Tongue (tissue), 2 donors: ENCODE results near the gene KLF2. TPM values are rescaled to one million over a fixed set of nuclear protein-coding genes. Genes with fewer than 3 reads are reported as not detected.
"Not testable (repeated sequence)": the region's sequence is repeated elsewhere in the genome, so short reads cannot be mapped to it uniquely, and the experiment has no call there.

Experiments
- DNase-seq: peaks from one replicate; pipeline ENCODE4 v3.0.0-alpha.2; 2015
- total RNA-seq: library from RNA; depleted of rRNA; stranded (reverse); fragments of >200 nt; gene quantifications from one replicate; pipeline ENCODE4 v1.2.3, GENCODE V29; 2014

Gene KLF2
- 14.2 TPM for total RNA-seq

DNA sequence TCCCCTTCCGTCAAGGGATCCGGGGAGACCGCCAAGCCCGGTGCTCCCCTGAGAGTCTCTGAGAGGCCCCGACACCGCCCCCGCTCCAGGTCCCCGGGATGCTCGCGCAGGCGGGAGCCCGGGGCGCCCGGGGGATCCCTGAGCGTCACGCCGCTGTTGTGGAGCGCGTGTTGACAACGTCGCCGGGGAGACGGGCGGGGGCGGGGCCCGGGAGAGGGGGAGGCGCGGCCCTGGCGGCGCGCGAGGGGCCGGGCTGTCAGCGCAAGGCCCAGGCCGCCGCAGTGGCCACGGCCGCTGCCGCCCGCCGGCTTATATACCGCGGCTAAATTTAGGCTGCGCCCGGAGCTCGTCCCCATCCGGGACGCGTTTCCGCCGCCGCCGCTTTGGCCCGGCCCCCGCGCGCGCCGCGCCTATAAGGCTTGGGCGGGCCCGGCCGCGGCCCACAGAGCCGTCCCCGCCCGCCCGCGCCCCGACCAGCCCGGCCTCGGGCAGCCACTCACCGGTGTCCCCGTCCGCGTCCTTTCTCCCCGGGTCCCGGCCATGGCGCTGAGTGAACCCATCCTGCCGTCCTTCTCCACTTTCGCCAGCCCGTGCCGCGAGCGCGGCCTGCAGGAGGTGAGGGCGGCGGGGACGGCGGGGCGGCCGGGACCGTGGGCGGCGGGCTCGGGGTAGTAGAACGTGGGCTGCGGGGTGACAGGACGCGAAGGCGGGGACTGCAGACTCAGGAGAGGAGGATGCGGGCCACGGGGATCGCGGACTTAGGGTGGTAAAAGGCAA lies at the start of gene KLF2:
KLF2 (plus strand) TSS at position 443 of the 777 bp plus-strand sequence; CDS start at position 541, 98 bp downstream.
- DNase-seq, result peak; percentile 96

DNA sequence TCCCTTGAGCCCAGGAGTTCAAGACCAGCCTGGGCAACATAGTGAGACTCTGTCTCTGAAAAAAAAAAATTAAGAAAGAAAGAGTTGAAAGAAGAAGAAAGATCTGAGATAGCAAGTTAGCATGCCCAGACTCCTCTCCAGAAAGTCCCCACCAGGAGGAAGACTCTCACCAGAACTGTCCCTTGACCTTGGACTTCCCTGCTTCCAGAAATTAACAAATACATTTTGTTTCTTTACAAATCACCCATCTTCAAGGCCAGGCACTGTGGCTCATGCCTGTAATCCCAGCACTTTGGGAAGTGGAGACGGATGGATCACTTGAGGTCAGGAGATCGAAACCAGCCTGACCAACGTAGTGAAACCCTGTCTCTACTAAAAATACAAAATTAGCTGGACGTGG lies 44.3 kb upstream of the KLF2 start:
- no peak for DNase-seq

DNA sequence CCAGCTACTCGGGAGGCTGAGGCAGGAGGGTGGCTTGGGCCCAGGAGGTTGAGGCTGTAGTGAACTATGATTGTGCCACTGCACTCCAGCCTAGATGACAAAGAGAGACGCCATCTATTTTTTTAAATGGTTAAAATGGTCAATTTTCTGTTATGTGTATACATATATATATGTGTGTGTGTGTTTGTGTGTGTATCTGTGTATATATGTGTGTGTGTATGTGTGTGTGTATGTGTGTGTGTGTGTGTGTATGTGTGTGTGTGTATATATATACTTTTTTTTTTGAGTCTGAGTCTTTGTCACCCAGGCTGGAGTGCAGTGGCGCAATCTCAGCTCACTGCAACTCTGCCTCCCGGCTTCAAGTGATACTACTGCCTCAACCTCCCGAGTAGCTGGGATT lies 42.9 kb upstream of the KLF2 start:
- no peak for DNase-seq

GRCh38 chr19:16283210-16284061 lies 41.2 kb upstream of the KLF2 start:
- peak; percentile 96 for DNase-seq

DNA sequence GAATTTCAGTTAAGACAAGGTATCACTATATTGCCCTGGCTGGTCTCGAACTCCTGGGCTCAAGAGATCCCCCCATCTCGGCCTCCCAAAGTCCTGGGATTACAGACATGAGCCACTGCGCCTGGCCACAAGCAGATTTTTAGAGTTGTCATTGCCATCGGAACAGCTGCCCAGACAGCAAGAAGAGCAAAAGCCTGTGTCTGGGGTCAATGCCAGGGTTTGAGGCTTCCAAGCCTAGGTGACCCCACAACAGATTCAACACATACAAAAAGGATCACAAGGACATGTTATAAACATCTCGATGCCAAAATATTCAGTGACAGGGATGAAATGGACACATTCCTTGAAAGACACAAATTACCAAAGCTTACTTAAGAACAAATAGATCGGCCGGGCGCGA lies 40.1 kb upstream of the KLF2 start:
- DNase-seq, result peak; percentile 26

GRCh38 chr19:16285079-16285478 lies 39.5 kb upstream of the KLF2 start:
- not testable (repeated sequence) for DNase-seq

GRCh38 chr19:16285769-16286498 lies 38.7 kb upstream of the KLF2 start:
- DNase-seq, result peak; percentile 79

DNA sequence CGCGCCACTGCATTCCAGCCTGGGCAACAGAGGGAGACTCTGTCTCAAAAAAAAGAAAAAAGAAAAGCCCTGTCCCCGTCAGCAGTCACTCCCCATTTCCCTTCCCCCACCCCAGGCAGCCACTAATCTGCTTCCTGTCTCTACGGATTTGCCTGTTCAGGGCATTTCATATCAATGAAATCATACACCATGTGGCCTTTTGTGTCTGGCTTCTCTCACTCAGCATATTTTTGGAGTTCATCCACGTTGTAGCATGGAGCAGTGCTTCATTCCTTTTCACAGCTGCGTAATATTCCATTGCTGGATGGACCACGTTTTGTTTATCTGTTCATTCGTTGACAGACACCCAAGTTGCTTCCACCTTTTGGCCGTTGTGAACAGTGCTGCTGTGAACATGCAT lies 36.1 kb upstream of the KLF2 start:
- DNase-seq, result no peak

GRCh38 chr19:16289594-16289993 lies 35.0 kb upstream of the KLF2 start:
- DNase-seq, result no peak

DNA sequence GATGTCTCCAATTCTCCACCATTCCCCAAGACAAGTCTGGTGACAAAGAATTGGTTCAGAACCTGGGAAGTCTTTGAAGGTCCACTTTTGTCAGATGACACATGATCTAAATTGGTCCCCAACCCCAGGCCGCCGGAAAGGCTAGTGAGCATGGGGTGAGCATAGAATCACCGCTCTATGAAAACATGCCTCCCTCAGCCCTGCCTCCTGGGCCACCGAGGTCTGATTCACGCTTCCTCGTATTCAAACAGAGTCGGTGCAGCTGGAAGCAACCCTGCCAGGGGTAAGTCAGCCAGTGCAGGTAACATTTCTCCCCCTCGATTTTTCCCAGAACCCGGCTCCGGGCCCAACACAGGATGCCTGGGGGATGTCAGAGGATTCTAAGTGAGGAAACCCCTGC lies 33.9 kb upstream of the KLF2 start:
- DNase-seq, result no peak

GRCh38 chr19:16293118-16294091 lies 31.2 kb upstream of the KLF2 start:
- DNase-seq, result peak; percentile 97

DNA sequence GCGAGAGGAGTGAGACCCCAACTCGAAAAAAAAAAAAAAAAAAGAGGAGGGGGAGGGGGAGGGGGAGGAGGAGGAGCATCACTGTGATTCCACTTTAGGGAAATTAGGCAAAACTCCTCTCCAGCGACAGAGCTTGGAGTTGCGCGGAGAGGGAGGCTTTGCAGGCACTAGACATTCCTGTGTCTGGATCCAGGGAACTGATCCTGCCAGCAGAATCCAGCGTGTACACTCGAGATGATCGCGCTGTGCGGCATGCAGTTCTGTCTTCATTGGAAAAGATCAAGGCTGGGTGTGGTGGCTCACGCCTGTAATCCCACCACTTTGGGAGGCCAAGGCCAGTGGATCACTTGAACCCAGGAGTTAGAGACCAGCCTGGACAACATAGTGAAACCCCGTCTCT lies 29.6 kb upstream of the KLF2 start:
- DNase-seq, result peak; percentile 65

DNA sequence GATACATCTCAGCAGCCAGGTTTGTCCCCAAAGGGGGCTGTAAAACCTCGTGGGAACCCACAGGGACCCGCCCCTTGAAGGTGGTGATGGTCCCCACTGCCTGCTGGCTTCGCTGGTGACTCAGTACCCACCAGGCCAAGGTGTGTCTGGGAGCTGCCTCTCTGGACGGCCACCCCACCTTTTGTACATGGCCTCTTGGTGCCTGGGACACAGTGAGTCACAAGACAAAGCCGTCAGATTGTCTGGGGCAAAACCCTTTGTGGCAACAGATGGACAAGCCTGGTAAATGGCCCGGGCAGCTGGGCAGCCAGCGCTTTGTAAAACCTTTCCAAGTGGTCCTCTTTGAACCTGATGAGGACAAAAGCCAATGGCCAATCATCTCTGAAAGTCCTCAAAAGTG lies 27.9 kb upstream of the KLF2 start:
- no peak for DNase-seq

- no peak for DNase-seq
These were observed 26.9 kb upstream of the KLF2 start for GRCh38 chr19:16297575-16298178.

DNA sequence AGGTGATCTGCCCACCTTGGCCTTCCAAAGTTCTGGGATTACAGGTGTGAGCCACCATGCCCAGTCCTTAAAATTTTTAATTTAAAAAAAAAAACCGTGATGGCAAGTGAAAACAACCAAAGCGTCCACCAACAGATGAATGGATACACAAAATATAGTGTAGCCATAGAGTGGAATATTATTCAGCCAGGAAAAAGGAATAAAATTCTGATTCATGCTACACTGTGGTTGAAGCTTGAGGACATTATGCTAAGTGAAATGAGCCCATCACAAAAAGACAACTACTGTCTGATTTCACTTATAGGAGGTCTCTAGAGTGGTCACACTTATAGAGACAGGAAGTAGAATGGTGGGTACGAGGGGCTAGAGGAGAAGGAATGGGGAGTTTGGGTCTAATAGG lies 26.3 kb upstream of the KLF2 start:
- no peak for DNase-seq

DNA sequence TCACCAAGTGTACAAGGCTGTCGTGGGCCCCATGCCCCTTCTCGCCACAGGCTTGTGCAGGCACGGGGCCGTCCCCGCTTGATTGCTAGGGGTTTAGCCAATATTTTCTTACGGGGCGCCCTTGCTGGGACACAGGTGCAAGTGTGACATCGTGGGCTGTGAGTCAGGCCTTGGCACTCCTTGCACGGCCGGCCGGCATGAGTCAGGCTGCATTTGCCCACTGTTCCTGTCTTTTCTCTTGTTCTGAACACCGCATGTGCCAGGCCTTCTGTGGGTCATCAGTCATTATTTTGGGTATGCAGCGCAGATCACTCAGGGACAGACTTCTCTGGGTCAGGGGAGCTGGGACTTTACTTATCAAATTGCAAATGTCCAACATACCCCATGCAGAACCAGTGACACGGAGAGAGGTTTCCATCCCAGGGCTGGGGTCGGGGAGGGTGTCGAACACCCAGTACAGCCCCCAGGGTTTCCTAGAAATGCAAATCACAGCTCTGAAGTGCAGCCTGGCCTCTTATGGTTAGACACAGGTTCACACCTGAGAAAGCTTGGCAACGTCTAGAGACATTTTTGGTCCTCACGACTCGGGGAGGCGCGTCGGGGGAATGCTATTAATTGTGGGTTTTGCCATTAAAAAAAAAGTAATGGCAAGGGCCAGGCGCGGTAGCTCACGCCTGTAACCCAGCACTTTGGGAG lies 22.5 kb upstream of the KLF2 start:
- DNase-seq, result peak; percentile 64

- peak; percentile 52 for DNase-seq
These were observed 20.9 kb upstream of the KLF2 start for GRCh38 chr19:16303755-16304154.

DNA sequence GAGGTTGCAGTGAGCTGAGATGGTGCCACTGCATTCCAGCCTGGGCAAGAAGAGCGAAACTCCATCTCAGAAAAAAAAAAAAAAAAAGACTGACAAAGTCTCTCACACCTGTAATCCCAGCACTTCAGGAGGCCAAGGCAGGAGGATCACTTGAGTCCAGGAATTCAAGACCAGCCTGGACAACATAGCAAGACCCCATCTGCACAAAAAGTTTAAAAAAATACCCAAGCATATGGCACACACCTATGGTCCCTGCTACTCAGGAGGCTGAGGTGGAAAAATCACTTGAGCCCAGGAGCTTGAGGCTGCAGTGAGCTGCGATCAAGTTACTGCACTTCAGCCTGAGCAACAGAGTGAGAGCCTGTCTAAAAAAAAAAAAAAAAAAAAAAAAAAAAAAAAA lies 20.1 kb upstream of the KLF2 start:
- DNase-seq, result not testable (repeated sequence)

DNA sequence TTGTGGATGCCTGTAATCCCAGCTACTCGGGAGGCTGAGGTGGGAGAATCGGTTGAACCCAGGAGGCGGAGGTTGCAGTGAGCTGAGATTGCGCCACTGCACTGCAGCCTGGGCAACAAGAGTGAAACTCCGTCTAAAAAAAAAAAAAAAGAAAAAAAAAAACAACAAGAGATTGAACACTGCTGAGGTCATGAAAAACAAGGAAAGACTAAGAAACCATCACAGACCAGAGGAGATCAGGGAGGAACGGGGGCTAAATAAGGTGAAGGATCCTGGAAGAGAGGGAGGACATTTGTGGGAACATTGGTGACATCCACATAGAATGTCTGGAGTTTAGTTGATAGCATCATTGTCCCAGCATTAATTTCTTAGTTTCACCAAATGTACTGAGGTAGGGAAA lies 19.6 kb upstream of the KLF2 start:
- not testable (repeated sequence) for DNase-seq

- DNase-seq, result no peak
These were observed 17.8 kb upstream of the KLF2 start for GRCh38 chr19:16306728-16307402.
